SIG-M5 (cell line): Measurements from ENCODE around the gene GPBP1L1.
"Not testable (repeated sequence)": the region's sequence is repeated elsewhere in the genome, so short reads cannot be mapped to it uniquely, and the experiment has no call there.

Experiments
- DNase-seq: peaks from one replicate; lab custom pipeline; 2025; lab: John Stamatoyannopoulos, UW

Gene GPBP1L1

GRCh38 chr1:45635211-45635610 lies 51.1 kb downstream of the GPBP1L1 start:
- DNase-seq = no peak

DNA sequence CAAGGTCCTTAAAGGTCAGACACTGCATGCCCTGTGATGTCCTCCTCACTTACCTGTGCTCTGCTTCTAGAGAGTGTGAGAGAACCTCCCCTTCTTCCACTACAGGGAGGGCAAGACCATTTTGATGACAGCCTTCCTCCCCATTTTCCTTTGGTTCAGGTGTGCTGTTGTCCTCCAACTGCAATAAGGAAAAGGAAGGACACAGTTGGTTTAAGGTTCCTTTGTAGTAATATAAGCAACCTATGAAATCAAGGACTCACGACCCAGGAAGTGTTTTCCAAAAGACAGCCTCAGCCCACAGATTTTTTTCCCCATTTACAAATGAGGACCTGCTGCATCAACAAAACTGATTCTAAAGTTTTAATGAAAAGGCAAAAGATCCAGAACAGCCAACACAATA lies 55.9 kb downstream of the GPBP1L1 start:
- DNase-seq = no peak

- DNase-seq = no peak
Observed at GRCh38 chr1:45629035-45629434, 57.3 kb downstream of the GPBP1L1 start.

DNA sequence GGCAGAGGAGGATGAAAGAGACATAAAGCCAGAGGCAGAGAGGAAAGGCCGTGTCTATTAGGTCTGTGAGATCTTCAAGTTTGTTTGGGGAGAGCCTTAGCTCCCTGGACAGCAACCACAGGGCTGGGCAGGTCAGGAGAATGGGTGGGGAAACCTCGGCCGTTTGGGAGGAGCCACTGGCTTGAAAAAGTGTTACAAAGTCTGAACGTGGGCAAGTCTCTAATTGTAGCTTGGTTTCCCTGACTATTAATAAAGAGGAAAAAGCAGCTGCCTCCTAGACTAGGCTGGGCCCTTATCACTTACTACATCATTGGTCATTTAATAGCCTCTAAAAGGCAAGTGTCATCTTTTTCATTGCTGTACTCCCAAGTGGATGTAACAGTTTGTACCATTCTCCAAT lies 62.4 kb downstream of the GPBP1L1 start, which contains the start of gene CCDC17:
Gene CCDC17, minus strand, starts transcription at position 83 of the 400 bp plus-strand sequence. CDS start 145 bp downstream, outside the sequence.
- DNase-seq = no peak

DNA sequence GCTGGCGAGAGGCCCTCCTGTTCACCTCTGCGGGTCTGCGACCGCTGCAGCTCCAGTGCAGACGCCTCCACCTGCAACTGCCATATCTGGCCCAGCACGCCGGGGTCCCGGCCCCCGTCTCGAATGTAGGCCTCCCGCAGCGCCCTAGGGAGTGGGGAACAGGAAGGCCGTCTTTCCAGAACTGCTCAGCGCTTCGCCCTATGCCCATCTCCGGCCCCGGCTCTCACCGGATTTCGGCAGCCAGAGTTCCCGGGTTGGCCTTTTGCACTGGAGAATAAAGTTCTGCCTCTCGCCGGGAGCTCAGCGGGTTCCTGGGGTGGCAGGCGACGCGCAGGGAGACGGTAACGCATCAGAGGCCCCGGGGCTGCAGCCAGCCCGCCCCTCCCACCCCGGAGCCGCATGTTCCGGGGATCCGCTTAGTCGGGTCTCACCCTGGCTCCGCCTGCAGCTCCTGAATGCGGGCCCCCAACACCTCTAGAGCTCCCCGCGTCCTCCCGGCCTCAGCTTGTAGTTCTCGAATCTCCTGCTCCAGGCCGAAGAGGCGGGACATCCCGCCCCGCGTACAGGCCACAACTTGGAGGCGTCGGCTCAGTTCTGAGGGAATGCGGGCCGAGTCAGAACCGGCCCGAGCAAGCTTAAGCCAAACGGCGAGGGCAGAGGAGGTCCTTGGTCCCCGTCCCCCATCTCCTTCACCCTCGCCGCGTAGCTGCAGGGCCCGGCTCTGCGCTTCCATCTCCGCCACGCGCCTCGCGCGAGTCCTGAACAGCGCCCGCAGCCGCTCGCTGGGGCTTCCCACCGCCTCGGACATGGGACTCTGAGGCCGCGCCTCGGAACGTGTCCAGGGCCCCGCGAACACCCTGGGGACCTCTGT lies 63.6 kb downstream of the GPBP1L1 start:
- DNase-seq = no peak

DNA sequence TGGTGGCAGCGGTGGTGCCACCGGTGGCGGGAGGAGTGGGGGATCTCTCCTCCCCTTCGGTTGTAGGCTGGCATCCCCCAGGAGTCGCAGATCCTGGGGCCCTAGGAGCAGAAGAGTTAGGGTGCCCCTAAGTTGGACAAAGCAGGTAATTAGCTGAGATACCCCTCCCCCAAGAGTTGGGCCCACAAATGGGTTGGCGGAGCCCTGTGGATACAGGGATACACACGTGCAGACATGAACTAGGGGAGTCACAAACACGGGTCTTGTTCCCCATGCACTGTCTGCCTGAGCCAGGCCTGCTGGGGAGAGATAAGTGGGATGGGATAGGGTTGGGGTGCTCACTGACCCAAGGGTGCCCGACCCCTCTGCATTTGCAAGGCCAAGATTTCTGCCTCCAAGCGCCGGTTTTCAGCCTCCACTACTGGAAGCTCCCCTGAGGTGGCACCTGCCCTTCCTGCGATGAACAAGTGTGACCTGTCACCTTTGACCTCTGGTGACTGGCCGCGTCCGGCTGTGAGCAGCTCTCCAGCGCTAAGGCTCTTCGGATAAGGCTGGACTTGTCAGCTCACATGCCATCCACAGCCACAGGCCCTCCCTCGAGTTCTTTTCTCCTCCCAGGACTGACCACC lies 64.3 kb downstream of the GPBP1L1 start:
- DNase-seq = no peak

DNA sequence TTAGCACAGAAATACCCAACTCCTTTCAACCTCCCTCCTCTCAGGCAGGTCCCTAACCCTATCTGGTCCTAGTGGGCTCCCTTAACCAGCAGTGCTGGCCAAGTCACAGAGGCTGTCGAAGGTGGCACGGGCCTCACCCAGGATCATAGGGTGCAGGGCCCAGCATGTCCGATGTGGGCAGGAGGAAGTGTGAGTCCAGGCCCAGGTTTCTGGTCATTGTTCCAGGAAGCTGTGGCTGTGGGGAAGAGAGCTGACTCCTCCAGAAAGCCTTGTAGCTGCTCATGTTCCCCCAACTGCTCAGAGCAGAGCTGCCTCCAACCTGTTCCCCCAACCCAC lies 64.9 kb downstream of the GPBP1L1 start:
- no peak for DNase-seq

DNA sequence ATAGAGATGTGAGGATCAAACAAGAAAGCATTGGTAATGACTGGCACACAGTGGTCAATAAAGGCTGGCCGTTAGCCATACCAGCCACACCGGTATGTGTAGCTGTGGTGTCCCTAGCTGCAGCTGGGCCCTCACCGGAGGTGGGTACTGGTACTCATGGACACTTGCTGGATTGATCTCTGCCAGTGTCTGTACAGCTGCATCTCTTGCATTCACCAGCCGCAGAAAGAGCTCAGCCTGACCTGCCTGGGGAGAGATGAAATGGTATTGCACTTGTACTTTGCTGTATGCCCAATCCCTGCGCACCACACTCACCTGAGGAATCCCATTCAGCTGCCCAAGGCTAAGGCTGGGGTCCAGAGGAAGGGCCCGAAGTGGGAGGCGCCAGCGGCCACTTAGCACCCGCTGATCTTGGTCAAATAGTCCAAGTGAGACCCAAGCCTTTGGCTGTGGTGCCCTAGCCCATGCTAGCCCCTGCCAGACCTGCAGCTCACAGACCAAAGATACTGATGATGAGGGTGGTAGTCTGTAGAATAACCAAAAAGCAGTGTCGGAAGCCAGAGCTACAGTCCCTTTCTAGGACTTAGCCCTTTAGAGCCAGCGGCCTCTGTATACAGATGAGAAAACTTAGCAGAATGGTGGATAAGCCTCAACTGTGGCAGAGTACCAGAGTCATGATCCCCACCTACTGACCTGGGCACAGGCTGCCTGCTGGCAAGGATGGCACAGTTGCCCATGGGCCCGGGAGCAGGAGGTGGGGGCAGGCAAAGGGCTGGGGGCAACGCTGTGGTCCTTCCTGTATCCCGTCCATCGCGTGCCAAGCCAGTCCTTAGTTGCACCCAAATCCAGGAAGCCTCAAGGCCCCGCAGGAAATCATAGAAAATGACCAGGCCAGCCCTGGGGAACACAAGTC lies 65.5 kb downstream of the GPBP1L1 start:
- DNase-seq = no peak

DNA sequence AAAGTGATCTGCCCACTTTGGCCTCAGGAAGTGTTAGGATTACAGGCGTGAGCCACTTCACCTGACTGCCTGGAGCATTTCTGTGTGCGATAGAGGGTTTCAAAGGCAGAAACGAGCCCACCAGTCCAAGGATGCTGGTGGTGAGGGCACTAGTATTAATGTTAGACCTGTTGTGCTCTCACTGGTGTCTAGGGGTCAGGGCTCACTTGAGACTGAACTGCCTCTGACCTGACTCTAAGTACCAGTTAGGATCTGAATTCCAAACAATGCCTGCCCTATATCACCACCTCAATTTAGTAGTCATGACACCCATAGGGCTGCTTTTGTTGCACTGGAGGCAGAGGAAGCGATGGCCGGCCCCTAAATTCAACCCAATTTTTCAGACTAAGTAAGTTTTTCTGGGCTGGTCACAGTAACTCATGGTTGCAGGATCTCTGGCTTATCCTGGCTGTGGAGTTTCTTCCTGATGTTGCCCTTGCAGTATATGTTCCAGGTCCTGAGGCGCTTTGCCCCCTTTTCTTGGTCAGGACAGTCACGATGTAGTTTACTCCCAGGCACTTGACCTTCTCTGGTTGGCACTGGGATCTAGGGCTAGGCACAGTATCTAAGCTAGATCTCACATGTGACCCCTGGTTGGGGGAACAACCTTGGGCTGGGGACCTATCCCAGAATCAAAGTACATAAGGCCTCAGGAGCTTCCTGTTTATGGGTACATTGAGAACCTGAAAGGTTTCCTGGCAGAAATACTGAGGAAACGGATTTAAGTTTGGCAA lies 67.0 kb downstream of the GPBP1L1 start:
- no peak for DNase-seq

DNA sequence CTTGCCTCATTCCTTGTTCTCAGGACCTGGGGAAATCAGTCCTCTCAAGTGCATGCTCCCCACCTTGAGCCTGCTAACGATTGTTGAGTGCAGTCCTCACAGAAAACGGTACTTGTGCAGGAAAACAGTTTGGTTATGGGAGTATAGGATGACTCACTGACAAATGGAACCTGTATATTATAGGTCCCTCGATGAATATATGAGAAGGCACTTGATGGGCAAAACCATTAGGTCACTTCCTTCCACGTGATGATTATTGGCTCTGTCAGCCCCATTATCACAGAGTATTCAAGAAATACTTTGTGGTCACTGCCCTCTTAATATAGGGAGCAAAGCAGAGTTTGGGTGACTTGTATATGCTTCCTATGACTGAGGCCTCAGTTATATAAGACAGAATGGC lies 68.7 kb downstream of the GPBP1L1 start:
- no peak for DNase-seq

GRCh38 chr1:45615885-45616284 lies 70.4 kb downstream of the GPBP1L1 start:
- no peak for DNase-seq

GRCh38 chr1:45612941-45613579 lies 73.3 kb downstream of the GPBP1L1 start:
- DNase-seq = no peak

DNA sequence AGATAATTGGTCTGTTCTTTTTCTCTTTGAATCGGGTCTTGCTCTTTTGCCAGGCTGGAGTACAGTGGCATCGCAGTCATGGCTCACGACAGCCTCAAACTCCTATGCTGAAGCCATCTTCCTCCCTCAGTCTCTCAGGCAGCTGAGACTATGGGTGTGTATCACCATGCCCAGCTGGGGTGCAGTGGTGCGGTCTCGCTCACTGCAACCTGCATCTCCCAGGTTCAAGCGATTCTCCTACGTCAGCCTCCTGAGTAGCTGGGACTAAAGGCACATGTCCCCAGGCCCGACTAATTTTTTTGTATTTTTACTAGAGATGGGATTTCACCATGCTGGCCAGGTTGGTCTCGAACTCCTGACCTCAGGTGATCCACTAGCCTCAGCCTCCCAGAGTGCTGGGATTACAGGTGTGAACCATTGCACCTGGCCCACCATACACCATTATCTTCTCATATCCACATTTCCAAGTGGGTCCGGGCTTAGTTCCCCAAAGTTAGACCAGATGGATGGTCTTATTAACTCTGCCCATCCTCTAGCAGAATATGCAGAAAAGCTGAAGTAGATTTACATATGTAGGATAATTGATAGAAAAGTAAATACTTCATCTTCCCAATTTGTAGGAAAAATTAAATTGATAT lies 75.6 kb downstream of the GPBP1L1 start:
- no peak for DNase-seq

- DNase-seq = no peak
Observed at GRCh38 chr1:45608175-45609156, 77.9 kb downstream of the GPBP1L1 start.

DNA sequence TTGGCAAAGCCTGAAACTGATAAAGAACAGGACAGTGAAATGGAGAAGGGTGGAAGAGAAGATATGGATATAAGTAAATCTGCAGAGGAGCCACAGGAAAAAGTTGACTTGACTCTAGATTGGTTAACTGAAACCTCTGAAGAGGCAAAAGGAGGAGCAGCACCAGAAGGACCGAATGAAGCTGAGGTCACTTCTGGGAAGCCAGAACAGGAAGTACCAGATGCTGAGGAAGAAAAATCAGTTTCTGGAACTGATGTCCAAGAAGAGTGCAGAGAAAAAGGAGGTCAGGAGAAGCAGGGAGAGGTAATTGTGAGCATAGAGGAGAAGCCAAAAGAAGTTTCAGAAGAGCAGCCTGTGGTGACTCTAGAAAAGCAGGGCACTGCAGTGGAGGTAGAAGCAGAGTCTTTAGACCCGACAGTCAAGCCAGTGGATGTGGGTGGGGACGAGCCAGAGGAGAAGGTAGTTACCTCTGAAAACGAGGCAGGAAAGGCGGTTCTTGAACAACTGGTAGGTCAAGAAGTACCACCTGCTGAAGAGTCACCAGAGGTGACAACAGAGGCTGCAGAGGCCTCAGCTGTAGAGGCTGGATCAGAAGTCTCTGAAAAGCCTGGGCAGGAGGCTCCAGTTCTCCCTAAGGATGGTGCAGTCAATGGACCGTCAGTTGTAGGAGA lies 78.8 kb downstream of the GPBP1L1 start:
- no peak for DNase-seq

GRCh38 chr1:45604239-45604638 lies 82.1 kb downstream of the GPBP1L1 start:
- DNase-seq = no peak

DNA sequence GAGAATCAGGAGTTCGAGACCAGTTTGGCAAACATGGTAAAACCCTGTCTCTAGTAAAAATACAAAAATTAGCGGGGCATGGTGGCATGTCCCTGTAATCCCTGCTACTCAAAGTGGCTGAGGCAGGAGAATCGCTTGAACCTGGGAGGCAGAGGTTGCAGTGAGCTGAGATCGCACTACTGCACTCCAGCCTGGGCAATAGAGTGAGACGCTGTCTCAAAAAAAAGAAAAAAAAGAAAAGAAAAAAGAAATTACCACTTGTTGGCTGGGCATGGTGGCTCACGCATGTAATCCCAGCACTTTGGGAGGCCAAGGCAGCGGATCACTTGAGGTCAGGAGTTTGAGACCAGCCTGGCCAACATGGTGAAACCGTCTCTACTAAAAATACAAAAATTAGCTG lies 89.6 kb downstream of the GPBP1L1 start:
- not testable (repeated sequence) for DNase-seq

GRCh38 chr1:45594412-45594811 lies 91.9 kb downstream of the GPBP1L1 start:
- no peak for DNase-seq

DNA sequence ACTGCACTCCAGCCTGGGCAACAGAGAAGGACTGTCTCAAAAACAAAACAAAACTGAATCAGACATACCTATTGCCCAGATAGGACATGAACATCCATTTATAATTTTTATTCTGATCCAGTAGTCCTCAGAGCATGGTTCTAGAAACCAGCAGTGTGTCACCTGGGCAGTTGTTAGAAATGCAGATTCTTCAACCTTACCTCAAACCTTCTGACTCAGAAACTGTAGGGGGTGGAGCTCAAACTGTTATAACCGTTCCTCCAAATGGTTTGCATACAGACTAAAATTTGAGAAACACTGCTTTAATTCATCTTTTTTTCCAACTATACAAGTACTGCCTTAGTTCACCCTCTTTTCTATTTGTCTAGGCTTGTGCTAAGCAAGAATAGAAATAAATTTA lies 96.5 kb downstream of the GPBP1L1 start:
- no peak for DNase-seq
